Keratinocyte (primary cell): Measurements from ENCODE around the gene PPIP5K2. TPM values are rescaled to one million over a fixed set of nuclear protein-coding genes. Genes with fewer than 3 reads are reported as not detected.

Source experiments
- DNase-seq: peaks from one replicate; pipeline ENCODE4 v3.0.0-alpha.2; 2011; ENCODE audit warnings: low read depth, missing footprints, low spot score
- FAIRE-seq: peaks from 2 replicates; lab custom pipeline; 2011; peaks lifted over from hg19 to GRCh38; lab: Jason Lieb, UNC
- H2AFZ ChIP-seq: 2 replicates; pipeline ENCODE4 v1.6.0; 2012; ENCODE audit warnings: low read length, control low read depth, inconsistent platforms; ENCODE audit not compliant: control insufficient read depth
- H3K27ac ChIP-seq: 2 replicates; pipeline ENCODE4 v1.5.1; 2011; ENCODE audit warnings: low read length; ENCODE audit not compliant: control insufficient read depth, insufficient read depth
- H3K27me3 ChIP-seq: 3 replicates; pipeline ENCODE4 v1.6.0; 2011; ENCODE audit warnings: low read length; ENCODE audit not compliant: control insufficient read depth, insufficient read depth; ENCODE audit errors: extremely low read depth
- H3K36me3 ChIP-seq, 2 experiments: 2 replicates in 1 of 2; 3 replicates in 1 of 2; pipeline ENCODE4 v1.5.1; 2011; ENCODE audit warnings: low read length in 2 of 2, mild to moderate bottlenecking in 1 of 2; ENCODE audit not compliant: control insufficient read depth in 2 of 2, insufficient read depth in 2 of 2; ENCODE audit errors: extremely low read depth in 1 of 2
- H3K4me1 ChIP-seq: 3 replicates; pipeline ENCODE4 v1.5.1; 2011; ENCODE audit warnings: low read length; ENCODE audit not compliant: control insufficient read depth, insufficient read depth; ENCODE audit errors: extremely low read depth
- H3K4me2 ChIP-seq: 3 replicates; pipeline ENCODE4 v1.6.0; 2011; ENCODE audit warnings: low read depth, low read length; ENCODE audit not compliant: control insufficient read depth, insufficient read depth; ENCODE audit errors: extremely low read depth
- H3K4me3 ChIP-seq, 3 experiments: fragments of 200-600 bp in 1 of 3; sonication (generic) in 1 of 3; 2 replicates in 2 of 3; 3 replicates in 1 of 3; pipeline ENCODE4 v1.5.1; 2011 to 2016; ENCODE audit warnings: low read length in 3 of 3, mild to moderate bottlenecking in 3 of 3, control low read depth in 2 of 3, inconsistent platforms in 1 of 3, low read depth in 1 of 3, mixed read lengths in 1 of 3, mixed run types in 1 of 3, moderate library complexity in 1 of 3; ENCODE audit not compliant: control insufficient read depth in 2 of 3, insufficient read depth in 2 of 3; ENCODE audit errors: extremely low read depth in 1 of 3
- H3K79me2 ChIP-seq: 2 replicates; pipeline ENCODE4 v1.6.0; 2012; ENCODE audit warnings: low read length; ENCODE audit not compliant: control insufficient read depth, insufficient read depth
- H3K9ac ChIP-seq: 3 replicates; pipeline ENCODE4 v1.6.0; 2011; ENCODE audit warnings: low read length; ENCODE audit not compliant: control insufficient read depth, insufficient read depth; ENCODE audit errors: extremely low read depth
- H3K9me1 ChIP-seq: 3 replicates; pipeline ENCODE4 v1.6.0; 2011; ENCODE audit warnings: low read length; ENCODE audit not compliant: control insufficient read depth, insufficient read depth; ENCODE audit errors: extremely low read depth
- H3K9me3 ChIP-seq: 2 replicates; pipeline ENCODE4 v1.5.1; 2012; ENCODE audit warnings: low read depth, low read length; ENCODE audit not compliant: control insufficient read depth
- H4K20me1 ChIP-seq: 3 replicates; pipeline ENCODE4 v1.6.0; 2011; ENCODE audit warnings: low read length; ENCODE audit not compliant: control insufficient read depth, insufficient read depth; ENCODE audit errors: extremely low read depth
- EZH2 ChIP-seq: IDR thresholded peaks from one replicate; pipeline ENCODE4 v1.6.1; 2012; ENCODE audit warnings: inconsistent platforms, mild to moderate bottlenecking, low read length, moderate library complexity
- dilution Hi-C: fragments of 300-500 bp; cut with MboI; formaldehyde crosslinking; loops from one replicate; pipeline ENCODE4 v1.7.0; 2020; ENCODE audit warnings: low sequenced_read_pairs; ENCODE audit not compliant: extremely low pct_ligation_motif_present
- polyA plus RNA-seq, 5 experiments: library from polyadenylated mRNA; depleted of rRNA in 3 of 5; stranded (reverse) in 3 of 5; stranded (forward) in 1 of 5; unstranded in 1 of 5; fragments of >200 nt; gene quantifications; 1 replicate in 1 of 5; 2 replicates in 3 of 5; 3 replicates in 1 of 5; pipeline versions ENCODE4 v1.2.1 to v1.2.3, GENCODE V29; 2011 to 2012; ENCODE audit warnings: missing spikeins in 2 of 5, low read depth in 1 of 5, low replicate concordance in 1 of 5
- TF ChIP-seq, protein P1 (sequence below), 3 experiments: IDR thresholded peaks in 1 of 3; conservative IDR thresholded peaks in 1 of 3; optimal IDR thresholded peaks in 1 of 3; 2 replicates in 2 of 3; 3 replicates in 1 of 3; pipeline versions ENCODE3 to v1.5.1; 2011; ENCODE audit warnings: low read length in 3 of 3, mild to moderate bottlenecking in 3 of 3, moderate library complexity in 2 of 3, control low read depth in 1 of 3, inconsistent platforms in 1 of 3; ENCODE audit not compliant: insufficient read depth in 2 of 3; ENCODE audit errors: extremely low read depth in 1 of 3

The PPIP5K2 gene
- polyA plus RNA-seq, 1 donor (not counting 4 experiments of a cell fraction or from before 2014, with no cell fraction given), result 27.8 TPM

DNA sequence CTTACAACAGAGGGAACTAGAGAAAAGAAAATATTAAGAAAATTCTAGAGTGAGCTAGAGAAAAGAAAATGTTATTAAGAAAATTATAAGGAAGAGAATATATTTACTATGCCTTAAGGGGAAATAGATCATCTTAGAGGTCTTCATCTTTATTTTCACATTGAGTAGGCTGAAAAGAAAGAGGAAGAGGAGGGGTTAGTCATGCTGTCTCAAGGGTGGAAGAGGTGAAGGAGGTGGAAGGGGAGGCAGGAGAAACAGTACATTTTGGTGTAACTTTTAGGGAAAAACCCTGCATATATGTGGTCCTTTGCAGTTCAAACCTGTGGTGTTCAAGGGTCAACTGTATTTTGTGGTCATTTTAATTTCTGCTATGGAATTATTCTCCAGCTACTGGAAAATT lies 46.6 kb downstream of the PPIP5K2 start:
- H3K9ac ChIP-seq, result no peak overlapping the region
- no peaks in the 10 kb centered on the region for H3K9me1 ChIP-seq
- H3K27ac ChIP-seq, result no peak overlapping the region
- H3K4me1 ChIP-seq, result no peaks in the 10 kb centered on the region
- dilution Hi-C loops, result no loop called here
- peaks cover 0 to 2% of the 10 kb centered on the region in 2 experiments for H3K36me3 ChIP-seq
- no peaks in the 10 kb centered on the region for H3K79me2 ChIP-seq
- no peaks in the 10 kb centered on the region for H3K27me3 ChIP-seq
- no peak overlapping the region for H2AFZ ChIP-seq
- no peak overlapping the region for H3K4me3 ChIP-seq
- TF ChIP-seq, protein P1, sequence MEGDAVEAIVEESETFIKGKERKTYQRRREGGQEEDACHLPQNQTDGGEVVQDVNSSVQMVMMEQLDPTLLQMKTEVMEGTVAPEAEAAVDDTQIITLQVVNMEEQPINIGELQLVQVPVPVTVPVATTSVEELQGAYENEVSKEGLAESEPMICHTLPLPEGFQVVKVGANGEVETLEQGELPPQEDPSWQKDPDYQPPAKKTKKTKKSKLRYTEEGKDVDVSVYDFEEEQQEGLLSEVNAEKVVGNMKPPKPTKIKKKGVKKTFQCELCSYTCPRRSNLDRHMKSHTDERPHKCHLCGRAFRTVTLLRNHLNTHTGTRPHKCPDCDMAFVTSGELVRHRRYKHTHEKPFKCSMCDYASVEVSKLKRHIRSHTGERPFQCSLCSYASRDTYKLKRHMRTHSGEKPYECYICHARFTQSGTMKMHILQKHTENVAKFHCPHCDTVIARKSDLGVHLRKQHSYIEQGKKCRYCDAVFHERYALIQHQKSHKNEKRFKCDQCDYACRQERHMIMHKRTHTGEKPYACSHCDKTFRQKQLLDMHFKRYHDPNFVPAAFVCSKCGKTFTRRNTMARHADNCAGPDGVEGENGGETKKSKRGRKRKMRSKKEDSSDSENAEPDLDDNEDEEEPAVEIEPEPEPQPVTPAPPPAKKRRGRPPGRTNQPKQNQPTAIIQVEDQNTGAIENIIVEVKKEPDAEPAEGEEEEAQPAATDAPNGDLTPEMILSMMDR (optimal IDR thresholded peaks at IDR 0.05 in 1 of 3, IDR thresholded peaks at IDR 0.05 in 1 of 3, conservative IDR thresholded peaks at IDR 0.05 in 1 of 3; ENCODE audit: extremely low read depth in 1 of 3, insufficient read depth in 2 of 3, low read length in 3 of 3), result no peak
- TF ChIP-seq EZH2, result no peak
- no peaks in the 10 kb centered on the region for H4K20me1 ChIP-seq
- no peaks in the 10 kb centered on the region for H3K9me3 ChIP-seq
- no peak overlapping the region for H3K4me2 ChIP-seq
- no peak for FAIRE-seq
- DNase-seq, result no peak

DNA sequence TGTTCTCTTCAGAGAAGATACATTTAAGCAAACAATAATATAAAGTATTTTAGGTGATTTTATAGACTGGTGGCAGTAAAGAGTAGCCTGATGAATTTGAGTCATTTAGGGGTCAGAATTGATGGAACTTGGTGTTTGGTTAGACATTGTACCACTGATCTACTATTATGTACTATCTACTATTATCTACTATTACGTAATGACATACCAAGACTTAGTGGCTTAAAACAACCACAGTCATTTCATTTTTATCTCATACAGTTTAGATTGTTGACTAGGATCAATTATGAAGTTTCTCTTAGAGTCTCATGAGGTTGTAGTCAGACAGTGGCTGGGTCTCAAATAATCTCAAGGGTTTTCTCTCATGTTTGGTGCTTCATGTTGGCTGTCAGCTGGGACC lies 54.0 kb downstream of the PPIP5K2 start:
- dilution Hi-C loops, result no loop called here
- no peaks in the 10 kb centered on the region for H3K9me1 ChIP-seq

More for the DNA sequence above, 54.0 kb downstream of the PPIP5K2 start:
- Histone ChIP-seq H3K9me3 (no peaks in the 10 kb centered on the region), H3K79me2 (no peaks in the 10 kb centered on the region), H3K27me3 (no peaks in the 10 kb centered on the region), H3K9ac (no peak overlapping the region), H3K4me1 (no peaks in the 10 kb centered on the region), H3K4me2 (no peak overlapping the region), H3K4me3 (no peak overlapping the region), H4K20me1 (no peaks in the 10 kb centered on the region), H3K27ac (no peak overlapping the region), H3K36me3 (peaks cover 0 to 3% of the 10 kb centered on the region in 2 experiments), H2AFZ (no peak overlapping the region)
- no peak for DNase-seq
- no peak for TF ChIP-seq EZH2
- TF ChIP-seq, protein P1 (optimal IDR thresholded peaks at IDR 0.05 in 1 of 3, IDR thresholded peaks at IDR 0.05 in 1 of 3, conservative IDR thresholded peaks at IDR 0.05 in 1 of 3; ENCODE audit: extremely low read depth in 1 of 3, insufficient read depth in 2 of 3, low read length in 3 of 3), result no peak
- no peak for FAIRE-seq
